OCI-LY7 (cell line): ENCODE data around the gene PLXNA4. TPM values are rescaled to one million over a fixed set of nuclear protein-coding genes. Genes with fewer than 3 reads are reported as not detected.

ENCODE experiments used
- BruUV-seq: library from RNA; stranded (reverse); fragments of 400-500 nt; replicated peaks from 2 replicates; lab custom pipeline; 2021; lab: Mats Ljungman, UMichigan
- CTCF ChIA-PET: fragments of 300-600 bp; sonication (Branson Sonifier 250); formaldehyde crosslinking; loops from one replicate; lab custom pipeline; 2022; ENCODE audit warnings: antibody characterized with exemption; ENCODE audit not compliant: unreplicated experiment; lab: Charles Lee
- POLR2A ChIA-PET: fragments of 300-600 bp; sonication (Branson Sonifier 250); formaldehyde crosslinking; loops from one replicate; lab custom pipeline; 2022; ENCODE audit warnings: antibody characterized with exemption; lab: Charles Lee
- DNase-seq: peaks from one replicate; pipeline ENCODE4 v3.0.0-alpha.2; 2015; ENCODE audit warnings: low spot score
- H2AFZ ChIP-seq: fragments of 200-600 bp; sonication (generic), shearing (Covaris generic); 2 replicates; pipeline ENCODE4 v1.6.1; 2014; ENCODE audit warnings: mild to moderate bottlenecking, antibody characterized with exemption, low read length, moderate library complexity
- H3K27ac ChIP-seq: fragments of 200-600 bp; sonication (generic); 2 replicates; pipeline ENCODE4 v1.5.1; 2014; ENCODE audit warnings: mixed run types, low read depth, mild to moderate bottlenecking, moderate library complexity, low read length, inconsistent platforms; ENCODE audit not compliant: poor library complexity, severe bottlenecking
- H3K36me3 ChIP-seq: fragments of 200-600 bp; sonication (generic); 2 replicates; pipeline ENCODE4 v1.6.1; 2014; ENCODE audit warnings: mild to moderate bottlenecking, antibody characterized with exemption, low read length, moderate library complexity, mixed read lengths; ENCODE audit not compliant: insufficient read depth
- H3K4me1 ChIP-seq: fragments of 200-600 bp; sonication (generic); 2 replicates; pipeline ENCODE4 v1.5.1; 2014; ENCODE audit warnings: mild to moderate bottlenecking, low read length; ENCODE audit not compliant: insufficient read depth, poor library complexity, severe bottlenecking
- H3K4me2 ChIP-seq: fragments of 200-600 bp; sonication (generic); 2 replicates; pipeline ENCODE4 v1.6.1; 2014; ENCODE audit warnings: mild to moderate bottlenecking, low read length
- H3K4me3 ChIP-seq: fragments of 200-600 bp; sonication (generic); 2 replicates; pipeline ENCODE4 v1.5.1; 2014; ENCODE audit warnings: mild to moderate bottlenecking, low read depth, low read length; ENCODE audit not compliant: poor library complexity, severe bottlenecking
- H3K79me2 ChIP-seq: fragments of 200-600 bp; sonication (generic); 2 replicates; pipeline ENCODE4 v1.6.1; 2016; ENCODE audit warnings: low read depth, mild to moderate bottlenecking, low read length, moderate library complexity, mixed read lengths; ENCODE audit not compliant: insufficient read depth
- H3K9me2 ChIP-seq: fragments of 200-600 bp; sonication (generic); 2 replicates; pipeline ENCODE4 v1.6.1; 2016; ENCODE audit warnings: mild to moderate bottlenecking, low read length, mixed read lengths; ENCODE audit not compliant: insufficient read depth
- H3K9me3 ChIP-seq: fragments of 200-600 bp; sonication (generic); 2 replicates; pipeline ENCODE4 v1.6.1; 2014; ENCODE audit warnings: mild to moderate bottlenecking, mixed run types, low read length, mixed read lengths
- H4K20me1 ChIP-seq: fragments of 200-600 bp; sonication (generic); 2 replicates; pipeline ENCODE4 v1.6.1; 2014; ENCODE audit warnings: mild to moderate bottlenecking, antibody characterized with exemption, low read length, moderate library complexity, mixed read lengths; ENCODE audit not compliant: insufficient read depth
- EZH2phosphoT487 ChIP-seq: fragments of 200-600 bp; sonication (generic); IDR thresholded peaks from 2 replicates; pipeline ENCODE4 v1.6.1; 2018; ENCODE audit warnings: low read depth, borderline replicate concordance, mild to moderate bottlenecking, mixed run types, antibody characterized with exemption, low read length, moderate library complexity, mixed read lengths
- intact Hi-C: fragments of 100-400 bp; cut with micrococcal nuclease; formaldehyde crosslinking; loops from one replicate; pipeline ENCODE4 v1.10.0; 2022; ENCODE audit not compliant: unreplicated experiment
- total RNA-seq, 2 experiments: library from RNA; depleted of rRNA in 1 of 2; stranded (reverse); fragments of >200 nt in 1 of 2; shearing (Covaris generic) in 1 of 2; gene quantifications; 2 replicates each; pipeline ENCODE4 v1.2.3, GENCODE V29; 2014 to 2022
- TF ChIP-seq, protein P1 (sequence below): fragments of 200-600 bp; sonication (generic); conservative IDR thresholded peaks from 2 replicates; pipeline ENCODE4 v1.5.1; 2014; ENCODE audit warnings: mild to moderate bottlenecking, antibody characterized with exemption, low read length, moderate library complexity, mixed read lengths

Gene PLXNA4
- total RNA-seq, 2 experiments from 2014 or later, result not detected

DNA sequence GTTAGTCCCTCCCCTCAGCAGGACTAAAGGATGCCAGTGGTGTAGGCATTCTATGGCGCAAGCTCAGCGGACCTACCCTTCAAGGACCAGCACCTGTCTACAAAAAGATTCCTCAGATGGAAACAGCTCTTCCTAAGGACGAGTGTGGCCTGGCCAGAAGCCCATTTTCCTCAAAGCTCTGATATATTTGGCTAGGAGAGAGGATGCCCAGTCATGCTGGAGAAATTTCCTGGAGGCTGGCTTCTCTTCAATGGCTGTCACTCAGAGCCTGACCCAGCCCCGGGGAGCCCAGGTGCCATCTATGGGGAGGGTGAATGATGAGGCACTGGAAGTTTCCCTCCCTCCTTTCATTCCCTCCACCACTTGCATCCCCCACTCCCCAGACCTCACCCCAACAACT, 111.5 kb downstream of the PLXNA4 start:
- H3K27ac ChIP-seq, result no peak overlapping the region
- no TSS peak for BruUV-seq
- no peak overlapping the region for H3K4me3 ChIP-seq
- H3K36me3 ChIP-seq, result no peaks in the 10 kb centered on the region
- H3K9me2 ChIP-seq, result no peaks in the 10 kb centered on the region
- H4K20me1 ChIP-seq, result no peaks in the 10 kb centered on the region
- intact Hi-C loops, result no loop called here
- H3K4me1 ChIP-seq, result no peaks in the 10 kb centered on the region
- POLR2A ChIA-PET, result no interaction called here
- no peak for DNase-seq
- CTCF ChIA-PET, result no interaction called here
- H3K79me2 ChIP-seq, result no peaks in the 10 kb centered on the region
- TF ChIP-seq, protein P1, sequence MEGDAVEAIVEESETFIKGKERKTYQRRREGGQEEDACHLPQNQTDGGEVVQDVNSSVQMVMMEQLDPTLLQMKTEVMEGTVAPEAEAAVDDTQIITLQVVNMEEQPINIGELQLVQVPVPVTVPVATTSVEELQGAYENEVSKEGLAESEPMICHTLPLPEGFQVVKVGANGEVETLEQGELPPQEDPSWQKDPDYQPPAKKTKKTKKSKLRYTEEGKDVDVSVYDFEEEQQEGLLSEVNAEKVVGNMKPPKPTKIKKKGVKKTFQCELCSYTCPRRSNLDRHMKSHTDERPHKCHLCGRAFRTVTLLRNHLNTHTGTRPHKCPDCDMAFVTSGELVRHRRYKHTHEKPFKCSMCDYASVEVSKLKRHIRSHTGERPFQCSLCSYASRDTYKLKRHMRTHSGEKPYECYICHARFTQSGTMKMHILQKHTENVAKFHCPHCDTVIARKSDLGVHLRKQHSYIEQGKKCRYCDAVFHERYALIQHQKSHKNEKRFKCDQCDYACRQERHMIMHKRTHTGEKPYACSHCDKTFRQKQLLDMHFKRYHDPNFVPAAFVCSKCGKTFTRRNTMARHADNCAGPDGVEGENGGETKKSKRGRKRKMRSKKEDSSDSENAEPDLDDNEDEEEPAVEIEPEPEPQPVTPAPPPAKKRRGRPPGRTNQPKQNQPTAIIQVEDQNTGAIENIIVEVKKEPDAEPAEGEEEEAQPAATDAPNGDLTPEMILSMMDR, result no peak
- no peak for TF ChIP-seq EZH2phosphoT487
- no peaks in the 10 kb centered on the region for H3K9me3 ChIP-seq
- H3K4me2 ChIP-seq, result no peak overlapping the region
- no peak overlapping the region for H2AFZ ChIP-seq

DNA sequence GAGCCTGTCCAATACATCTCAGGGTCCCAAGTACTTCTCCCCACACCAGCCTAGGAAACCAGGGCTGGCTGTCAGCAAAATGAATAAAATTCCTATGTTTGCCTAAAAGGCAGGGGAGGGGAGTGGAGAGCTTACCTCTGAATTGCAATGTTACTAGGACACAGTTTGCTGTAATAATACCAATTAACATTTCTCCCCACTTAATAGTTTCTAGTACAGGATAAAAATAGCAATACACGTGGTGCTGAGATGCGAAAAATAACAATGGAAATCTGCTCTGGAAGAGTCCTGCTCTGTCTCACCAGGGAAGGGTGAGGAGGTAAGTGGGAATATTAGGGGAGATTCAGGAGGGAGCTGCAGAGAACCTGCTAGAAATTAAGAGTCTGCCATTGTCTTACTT, 112.3 kb downstream of the PLXNA4 start:
- H3K36me3 ChIP-seq, result no peaks in the 10 kb centered on the region
- no peaks in the 10 kb centered on the region for H4K20me1 ChIP-seq
- no TSS peak for BruUV-seq
- intact Hi-C loops, result no loop called here
- no peak overlapping the region for H3K4me2 ChIP-seq
- DNase-seq, result no peak
- no peaks in the 10 kb centered on the region for H3K79me2 ChIP-seq
- no peak overlapping the region for H3K4me3 ChIP-seq
- no peaks in the 10 kb centered on the region for H3K9me3 ChIP-seq
- no peak overlapping the region for H3K27ac ChIP-seq
- ChIA-PET CTCF (no interaction called here), POLR2A (no interaction called here)
- H2AFZ ChIP-seq, result no peak overlapping the region
- H3K9me2 ChIP-seq, result no peaks in the 10 kb centered on the region
- TF ChIP-seq, protein P1, result no peak
- no peaks in the 10 kb centered on the region for H3K4me1 ChIP-seq

DNA sequence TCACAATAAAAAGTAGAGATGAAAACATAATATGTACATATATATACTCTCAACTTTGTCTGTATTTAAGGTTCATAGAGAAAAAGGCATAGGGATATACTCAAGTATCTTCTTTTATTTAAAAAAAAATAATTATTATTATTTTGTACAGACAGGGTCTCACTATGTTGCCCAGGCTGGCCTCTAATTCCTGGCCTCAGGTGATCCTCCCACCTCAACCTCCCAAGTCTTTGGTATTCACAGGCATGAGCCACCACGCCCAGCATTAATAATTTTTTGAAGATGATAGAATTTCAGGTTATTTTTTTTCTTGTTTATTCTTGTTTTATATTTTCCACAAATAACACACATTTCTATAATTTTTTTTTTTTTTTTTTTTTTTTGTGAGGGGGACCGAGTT, 113.8 kb downstream of the PLXNA4 start:
- Histone ChIP-seq H3K4me1 (no peaks in the 10 kb centered on the region), H4K20me1 (no peaks in the 10 kb centered on the region), H3K9me3 (no peaks in the 10 kb centered on the region), H3K9me2 (no peaks in the 10 kb centered on the region), H3K36me3 (no peaks in the 10 kb centered on the region), H3K27ac (no peak overlapping the region), H3K4me2 (no peak overlapping the region), H2AFZ (no peak overlapping the region), H3K79me2 (no peaks in the 10 kb centered on the region), H3K4me3 (no peak overlapping the region)
- ChIA-PET POLR2A (no interaction called here), CTCF (no interaction called here)
- TF ChIP-seq EZH2phosphoT487, result no peak
- TF ChIP-seq, protein P1, result no peak
- BruUV-seq, result no TSS peak
- intact Hi-C loops, result no loop called here
- no peak for DNase-seq
